Loucy (cell line): ENCODE data around the gene VPS25.
A peak's percentile ranks its signal among the peaks of the same experiment; 100 is the strongest.

Experiments
- H2AFZ ChIP-seq: fragments of 200-600 bp; sonication (generic); 2 replicates; pipeline ENCODE4 v1.6.0; 2016; ENCODE audit warnings: antibody characterized with exemption, mild to moderate bottlenecking, low read length, moderate library complexity
- H3F3A ChIP-seq: fragments of 200-600 bp; 2 replicates; pipeline ENCODE4 v1.6.0; 2016; ENCODE audit warnings: antibody characterized with exemption, low read depth, mild to moderate bottlenecking
- H3K27me3 ChIP-seq: fragments of 200-600 bp; sonication (generic); 2 replicates; pipeline ENCODE4 v1.6.1; 2014; ENCODE audit warnings: low read length, mild to moderate bottlenecking; ENCODE audit not compliant: insufficient read depth, poor library complexity, severe bottlenecking
- H3K36me3 ChIP-seq: fragments of 200-600 bp; sonication (generic); 2 replicates; pipeline ENCODE4 v1.6.1; 2016; ENCODE audit warnings: low read length; ENCODE audit not compliant: insufficient read depth
- H3K4me1 ChIP-seq: fragments of 200-600 bp; sonication (generic); 2 replicates; pipeline ENCODE4 v1.5.1; 2014; ENCODE audit warnings: low read length, mild to moderate bottlenecking; ENCODE audit not compliant: insufficient read depth, poor library complexity, severe bottlenecking
- H3K4me2 ChIP-seq: fragments of 200-600 bp; sonication (generic); 2 replicates; pipeline ENCODE4 v1.6.0; 2014; ENCODE audit warnings: antibody characterized with exemption, low read length, low read depth, mild to moderate bottlenecking; ENCODE audit not compliant: poor library complexity, severe bottlenecking
- H3K4me3 ChIP-seq: fragments of 200-600 bp; sonication (generic); 2 replicates; pipeline ENCODE4 v1.5.1; 2014; ENCODE audit warnings: low read length, mild to moderate bottlenecking, mixed read lengths; ENCODE audit not compliant: poor library complexity, severe bottlenecking
- H3K79me2 ChIP-seq: fragments of 200-600 bp; sonication (generic); 2 replicates; pipeline ENCODE4 v1.6.1; 2014; ENCODE audit warnings: low read length; ENCODE audit not compliant: insufficient read depth
- H3K9ac ChIP-seq: fragments of 200-600 bp; sonication (generic); 2 replicates; pipeline ENCODE4 v1.6.0; 2014; ENCODE audit warnings: mild to moderate bottlenecking, low read depth, low read length, moderate library complexity; ENCODE audit not compliant: poor library complexity, severe bottlenecking
- H3K9me2 ChIP-seq: fragments of 200-600 bp; sonication (generic); replicated peaks from 2 replicates; pipeline ENCODE4 v1.6.1; 2016; ENCODE audit warnings: low read depth, low read length, mixed read lengths
- H3K9me3 ChIP-seq: fragments of 200-600 bp; sonication (generic); 2 replicates; pipeline ENCODE4 v1.6.1; 2014; ENCODE audit warnings: mild to moderate bottlenecking, antibody characterized with exemption, low read length, low read depth; ENCODE audit not compliant: insufficient read depth
- H4K20me1 ChIP-seq: fragments of 200-600 bp; sonication (generic); 2 replicates; pipeline ENCODE4 v1.6.0; 2014; ENCODE audit warnings: antibody characterized with exemption, low read length, mild to moderate bottlenecking; ENCODE audit not compliant: insufficient read depth, poor library complexity, severe bottlenecking
- CTCF ChIP-seq: fragments of 200-600 bp; sonication (generic); conservative IDR thresholded peaks from 2 replicates; pipeline ENCODE4 v1.5.1; 2014; ENCODE audit warnings: mild to moderate bottlenecking, antibody characterized with exemption, low read length
- EZH2phosphoT487 ChIP-seq: fragments of 200-600 bp; IDR thresholded peaks from 2 replicates; pipeline ENCODE4 v1.6.1; 2018; ENCODE audit warnings: antibody characterized with exemption, mild to moderate bottlenecking, moderate library complexity, borderline replicate concordance

The VPS25 gene

DNA sequence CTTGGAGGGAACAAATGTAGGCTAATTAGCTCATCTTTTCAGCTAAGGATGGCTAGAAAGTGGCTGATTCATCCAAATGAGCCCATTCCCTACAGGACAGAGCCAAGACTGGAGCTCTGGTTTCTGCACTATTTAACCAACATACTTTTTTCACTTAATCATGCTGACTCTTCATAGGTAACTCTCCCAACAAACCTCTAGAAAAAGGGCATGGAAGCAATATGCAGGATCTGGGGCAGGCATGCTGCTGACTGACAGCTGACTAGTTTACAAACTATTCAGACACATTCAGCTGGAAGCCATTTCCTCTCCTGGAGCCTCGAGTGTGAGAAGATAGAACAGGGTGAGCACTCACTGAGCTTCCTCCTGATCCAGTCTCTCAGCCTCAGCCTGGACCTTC is 44.6 kb downstream of the VPS25 start:
- Histone ChIP-seq H3K4me3 (no peak overlapping the region), H3K4me1 (peaks cover 5% of the 10 kb centered on the region), H3K36me3 (peaks cover 58% of the 10 kb centered on the region; the same call in 1 of the 2 replicates), H4K20me1 (peaks cover 4% of the 10 kb centered on the region), H3K4me2 (no peak overlapping the region), H3K9me3 (no peaks in the 10 kb centered on the region), H3K9ac (no peak overlapping the region), H3F3A (no peaks in the 10 kb centered on the region), H3K27me3 (no peaks in the 10 kb centered on the region), H3K9me2 (no peaks in the 10 kb centered on the region), H3K79me2 (peaks cover 9% of the 10 kb centered on the region; the same call in 1 of the 2 replicates), H2AFZ (no peak overlapping the region)
- TF ChIP-seq EZH2phosphoT487, result no peak
- TF ChIP-seq CTCF, result no peak

- Histone ChIP-seq H4K20me1 (peaks cover 4% of the 10 kb centered on the region), H3K9me2 (no peaks in the 10 kb centered on the region), H3K4me1 (peaks cover 7% of the 10 kb centered on the region), H3K27me3 (no peaks in the 10 kb centered on the region), H3K36me3 (peaks cover 57% of the 10 kb centered on the region; the same call in 1 of the 2 replicates), H3K9ac (no peak overlapping the region), H3K4me2 (no peak overlapping the region), H3F3A (no peaks in the 10 kb centered on the region), H3K9me3 (no peaks in the 10 kb centered on the region), H2AFZ (no peak overlapping the region), H3K4me3 (no peak overlapping the region), H3K79me2 (peaks cover 14% of the 10 kb centered on the region)
- TF ChIP-seq CTCF (no peak), EZH2phosphoT487 (no peak)
Measured at GRCh38 chr17:42818379-42818778, 45.1 kb downstream of the VPS25 start.

GRCh38 chr17:42819939-42820535 is 46.8 kb downstream of the VPS25 start:
- H3K4me1 ChIP-seq, result peaks cover 10% of the 10 kb centered on the region
- no peak overlapping the region for H3K4me3 ChIP-seq
- no peaks in the 10 kb centered on the region for H3K9me3 ChIP-seq
- H3K4me2 ChIP-seq, result no peak overlapping the region
- H3K27me3 ChIP-seq, result no peaks in the 10 kb centered on the region
- peaks cover 7% of the 10 kb centered on the region for H4K20me1 ChIP-seq
- H3K9me2 ChIP-seq, result no peaks in the 10 kb centered on the region
- H3K79me2 ChIP-seq, result peaks cover 21% of the 10 kb centered on the region
- H3K9ac ChIP-seq, result no peak overlapping the region
- peak; percentile 96 for TF ChIP-seq CTCF
- no peak for TF ChIP-seq EZH2phosphoT487
- H3K36me3 ChIP-seq, result peaks cover 42% of the 10 kb centered on the region; the same call in 1 of the 2 replicates
- H2AFZ ChIP-seq, result no peak overlapping the region
- no peaks in the 10 kb centered on the region for H3F3A ChIP-seq
